HEK293 (cell line): ENCODE data around the gene POU2AF1.

Experiments used
- CTCF ChIA-PET: fragments of 350-600 bp; formaldehyde crosslinking; extraction: SDS; loops from one replicate; lab custom pipeline; 2021; ENCODE audit warnings: antibody characterized with exemption; lab: Yijun Ruan, JAX
- POLR2A ChIA-PET: fragments of 300-600 bp; formaldehyde crosslinking; extraction: SDS; loops from one replicate; lab custom pipeline; 2020; ENCODE audit warnings: antibody characterized with exemption, inconsistent platforms; lab: Yijun Ruan, JAX
- H3K27ac ChIP-seq: fragments of 200-500 bp; sonication (Bioruptor generic); 2 replicates; pipeline ENCODE4 v1.5.1; 2014; ENCODE audit warnings: low read depth, low read length, control low read depth, inconsistent platforms; ENCODE audit errors: extremely low read depth
- H3K36me3 ChIP-seq, 2 experiments: fragments of 200-500 bp in 1 of 2; sonication (Bioruptor generic) in 1 of 2; 1 replicate in 1 of 2; 2 replicates in 1 of 2; pipeline ENCODE4 v1.5.1; 2014 to 2017; ENCODE audit warnings: inconsistent platforms in 2 of 2, low read length in 2 of 2; ENCODE audit not compliant: control insufficient read depth in 2 of 2, insufficient read depth in 1 of 2
- H3K4me1 ChIP-seq: fragments of 200-500 bp; sonication (Bioruptor generic); 2 replicates; pipeline ENCODE4 v1.5.1; 2014; ENCODE audit warnings: mild to moderate bottlenecking, low read length, inconsistent platforms; ENCODE audit not compliant: control insufficient read depth, insufficient read depth
- H3K4me3 ChIP-seq: 2 replicates; pipeline ENCODE4 v1.5.1; 2011; ENCODE audit warnings: low read depth, mild to moderate bottlenecking, control low read depth, low read length, moderate library complexity
- H3K9me3 ChIP-seq: fragments of 200-500 bp; sonication (Bioruptor generic); 2 replicates; pipeline ENCODE4 v1.5.1; 2014; ENCODE audit warnings: low read depth, low read length, inconsistent platforms; ENCODE audit not compliant: control insufficient read depth, insufficient read depth
- HOXA7 ChIP-seq: sonication (generic); formaldehyde crosslinking; IDR thresholded peaks from 2 replicates; pipeline ENCODE4 v1.8.1; 2022; ENCODE audit warnings: missing genetic modification reagents, borderline replicate concordance
- HOXD13 ChIP-seq: sonication (generic); formaldehyde crosslinking; IDR thresholded peaks from 2 replicates; pipeline ENCODE4 v1.8.0; 2022; ENCODE audit warnings: missing genetic modification reagents, borderline replicate concordance
- INSM2 ChIP-seq: fragments of 450-650 bp; formaldehyde crosslinking; IDR thresholded peaks from 2 replicates; pipeline ENCODE4 v1.5.1; 2016; ENCODE audit warnings: missing biosample characterization, missing genetic modification characterization
- YY1 ChIP-seq: fragments of 450-650 bp; formaldehyde crosslinking; IDR thresholded peaks from 2 replicates; pipeline ENCODE4 v1.5.1; 2018; ENCODE audit warnings: missing biosample characterization, missing genetic modification characterization
- ZBTB10 ChIP-seq: fragments of 450-650 bp; formaldehyde crosslinking; IDR thresholded peaks from 2 replicates; pipeline ENCODE4 v1.5.1; 2016; ENCODE audit warnings: missing biosample characterization, missing genetic modification characterization
- ZNF23 ChIP-seq: fragments of 450-650 bp; formaldehyde crosslinking; IDR thresholded peaks from 2 replicates; pipeline ENCODE4 v1.5.1; 2016; ENCODE audit warnings: missing biosample characterization, missing genetic modification characterization, borderline replicate concordance
- ZNF292 ChIP-seq: fragments of 450-650 bp; formaldehyde crosslinking; IDR thresholded peaks from 2 replicates; pipeline ENCODE4 v1.5.1; 2016; ENCODE audit warnings: low read depth, missing biosample characterization, missing genetic modification characterization, borderline replicate concordance
- ZNF324 ChIP-seq: fragments of 450-650 bp; formaldehyde crosslinking; IDR thresholded peaks from 2 replicates; pipeline ENCODE4 v1.5.1; 2016; ENCODE audit warnings: missing biosample characterization, missing genetic modification characterization
- ZNF366 ChIP-seq: fragments of 450-650 bp; formaldehyde crosslinking; conservative IDR thresholded peaks from 2 replicates; pipeline ENCODE4 v1.5.1; 2016; ENCODE audit warnings: missing biosample characterization, missing genetic modification characterization
- ZNF391 ChIP-seq: fragments of 450-650 bp; formaldehyde crosslinking; IDR thresholded peaks from 2 replicates; pipeline ENCODE4 v1.5.1; 2016; ENCODE audit warnings: low read depth, missing biosample characterization, missing genetic modification characterization, borderline replicate concordance
- ZNF473 ChIP-seq: fragments of 450-650 bp; formaldehyde crosslinking; IDR thresholded peaks from 2 replicates; pipeline ENCODE4 v1.5.1; 2017; ENCODE audit warnings: missing biosample characterization, missing genetic modification characterization
- ZNF513 ChIP-seq: fragments of 450-650 bp; IDR thresholded peaks from 2 replicates; pipeline ENCODE4 v1.5.1; 2018; ENCODE audit warnings: missing biosample characterization, missing genetic modification characterization
- ZNF548 ChIP-seq: fragments of 450-650 bp; formaldehyde crosslinking; IDR thresholded peaks from 2 replicates; pipeline ENCODE4 v1.5.1; 2016; ENCODE audit warnings: missing biosample characterization, missing genetic modification characterization
- ZNF549 ChIP-seq: fragments of 450-650 bp; IDR thresholded peaks from 2 replicates; pipeline ENCODE4 v1.5.1; 2018; ENCODE audit warnings: missing biosample characterization, missing genetic modification characterization, mild to moderate bottlenecking, inconsistent platforms, moderate library complexity
- ZNF555 ChIP-seq: fragments of 450-650 bp; formaldehyde crosslinking; conservative IDR thresholded peaks from 2 replicates; pipeline ENCODE4 v1.5.1; 2017; ENCODE audit warnings: missing biosample characterization, mild to moderate bottlenecking, missing genetic modification characterization, inconsistent platforms
- ZNF645 ChIP-seq: fragments of 450-650 bp; formaldehyde crosslinking; IDR thresholded peaks from 2 replicates; pipeline ENCODE4; 2016; ENCODE audit warnings: missing biosample characterization, missing genetic modification characterization
- ZNF660 ChIP-seq: fragments of 450-650 bp; IDR thresholded peaks from 2 replicates; pipeline ENCODE4 v1.5.1; 2018; ENCODE audit warnings: missing biosample characterization, mild to moderate bottlenecking, missing genetic modification characterization
- ZNF670 ChIP-seq: fragments of 450-650 bp; formaldehyde crosslinking; IDR thresholded peaks from 2 replicates; pipeline ENCODE4 v1.5.1; 2016; ENCODE audit warnings: missing biosample characterization, missing genetic modification characterization, low read depth
- TF ChIP-seq, protein P1 (sequence below): fragments of 450-650 bp; formaldehyde crosslinking; IDR thresholded peaks from 2 replicates; pipeline ENCODE4 v1.5.1; 2016; ENCODE audit warnings: missing biosample characterization, missing genetic modification characterization, borderline replicate concordance

POU2AF1 gene

DNA sequence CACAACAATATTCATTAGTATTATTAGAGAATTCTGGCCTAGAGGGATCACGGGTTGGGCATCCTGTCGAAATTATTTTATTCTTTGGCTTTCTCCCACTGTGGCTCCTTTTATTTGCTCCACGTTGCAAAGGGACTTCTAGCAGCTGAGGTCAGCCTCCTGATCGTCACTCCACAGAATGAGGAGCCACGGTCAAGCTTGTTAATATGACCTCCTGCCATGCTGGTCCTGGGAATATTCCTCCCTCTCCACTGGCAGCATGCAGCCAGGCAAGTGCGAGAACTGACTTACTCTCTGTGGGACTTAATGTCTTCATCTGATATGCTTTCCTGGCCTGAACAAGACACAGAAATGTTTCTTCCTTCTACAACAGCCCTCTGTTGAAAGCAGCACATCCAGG is 59.8 kb downstream of the POU2AF1 start:
- Histone ChIP-seq H3K9me3 (no peaks in the 10 kb centered on the region), H3K4me1 (no peaks in the 10 kb centered on the region), H3K36me3 (no peaks in the 10 kb centered on the region)
- no peak for TF ChIP-seq ZNF670 (tag by site-specific recombination)
- no peak for TF ChIP-seq ZNF391 (tag by site-specific recombination)
- TF ChIP-seq ZNF366 (tag by site-specific recombination): no peak
- no peak for TF ChIP-seq INSM2 (tag by site-specific recombination)
- TF ChIP-seq ZNF549 (tag by site-specific recombination): no peak
- no peak for TF ChIP-seq ZNF473
- TF ChIP-seq, protein P1, sequence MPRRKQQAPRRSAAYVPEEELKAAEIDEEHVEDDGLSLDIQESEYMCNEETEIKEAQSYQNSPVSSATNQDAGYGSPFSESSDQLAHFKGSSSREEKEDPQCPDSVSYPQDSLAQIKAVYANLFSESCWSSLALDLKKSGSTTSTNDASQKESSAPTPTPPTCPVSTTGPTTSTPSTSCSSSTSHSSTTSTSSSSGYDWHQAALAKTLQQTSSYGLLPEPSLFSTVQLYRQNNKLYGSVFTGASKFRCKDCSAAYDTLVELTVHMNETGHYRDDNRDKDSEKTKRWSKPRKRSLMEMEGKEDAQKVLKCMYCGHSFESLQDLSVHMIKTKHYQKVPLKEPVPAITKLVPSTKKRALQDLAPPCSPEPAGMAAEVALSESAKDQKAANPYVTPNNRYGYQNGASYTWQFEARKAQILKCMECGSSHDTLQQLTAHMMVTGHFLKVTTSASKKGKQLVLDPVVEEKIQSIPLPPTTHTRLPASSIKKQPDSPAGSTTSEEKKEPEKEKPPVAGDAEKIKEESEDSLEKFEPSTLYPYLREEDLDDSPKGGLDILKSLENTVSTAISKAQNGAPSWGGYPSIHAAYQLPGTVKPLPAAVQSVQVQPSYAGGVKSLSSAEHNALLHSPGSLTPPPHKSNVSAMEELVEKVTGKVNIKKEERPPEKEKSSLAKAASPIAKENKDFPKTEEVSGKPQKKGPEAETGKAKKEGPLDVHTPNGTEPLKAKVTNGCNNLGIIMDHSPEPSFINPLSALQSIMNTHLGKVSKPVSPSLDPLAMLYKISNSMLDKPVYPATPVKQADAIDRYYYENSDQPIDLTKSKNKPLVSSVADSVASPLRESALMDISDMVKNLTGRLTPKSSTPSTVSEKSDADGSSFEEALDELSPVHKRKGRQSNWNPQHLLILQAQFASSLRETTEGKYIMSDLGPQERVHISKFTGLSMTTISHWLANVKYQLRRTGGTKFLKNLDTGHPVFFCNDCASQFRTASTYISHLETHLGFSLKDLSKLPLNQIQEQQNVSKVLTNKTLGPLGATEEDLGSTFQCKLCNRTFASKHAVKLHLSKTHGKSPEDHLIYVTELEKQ (tag by site-specific recombination): no peak
- no peak for TF ChIP-seq ZNF555
- TF ChIP-seq ZNF513 (tag by site-specific recombination): no peak
- no peak for TF ChIP-seq HOXA7 (CRISPR knock-in tag)
- no peak for TF ChIP-seq ZNF660 (tag by site-specific recombination)
- no peak for TF ChIP-seq YY1 (tag by site-specific recombination)
- no peak for TF ChIP-seq ZBTB10 (tag by site-specific recombination)
- TF ChIP-seq ZNF324 (tag by site-specific recombination): no peak
- no peak for TF ChIP-seq ZNF23 (tag by site-specific recombination)
- no peak for TF ChIP-seq ZNF292 (tag by site-specific recombination)
- no peak for TF ChIP-seq HOXD13
- TF ChIP-seq ZNF548 (tag by site-specific recombination): no peak
- TF ChIP-seq ZNF645 (tag by site-specific recombination): no peak
- TF ChIP-seq, all 188 proteins: peak for 0
- ChIA-PET POLR2A (no interaction called here), CTCF (interaction anchor here (1.7 kb wide), 1 partner anchor 37 kb away, joined by 5 read pairs; no protein-coding TSS in a partner anchor)
- Histone ChIP-seq H3K4me3 (no peak overlapping the region), H3K27ac (no peak overlapping the region)
